GM21825 (cell line): Measurements from ENCODE around the gene SLC26A11.
A peak's percentile ranks its signal among the peaks of the same experiment; 100 is the strongest.
"Not testable (repeated sequence)": the region's sequence is repeated elsewhere in the genome, so short reads cannot be mapped to it uniquely, and the experiment has no call there.

Experiments
- ATAC-seq: cut with Tn5 transposase; IDR thresholded peaks from one replicate; pipeline ENCODE4 v1.9.1; 2021; ENCODE audit warnings: mild to moderate bottlenecking, moderate library complexity; ENCODE audit not compliant: unreplicated experiment

Gene SLC26A11

DNA sequence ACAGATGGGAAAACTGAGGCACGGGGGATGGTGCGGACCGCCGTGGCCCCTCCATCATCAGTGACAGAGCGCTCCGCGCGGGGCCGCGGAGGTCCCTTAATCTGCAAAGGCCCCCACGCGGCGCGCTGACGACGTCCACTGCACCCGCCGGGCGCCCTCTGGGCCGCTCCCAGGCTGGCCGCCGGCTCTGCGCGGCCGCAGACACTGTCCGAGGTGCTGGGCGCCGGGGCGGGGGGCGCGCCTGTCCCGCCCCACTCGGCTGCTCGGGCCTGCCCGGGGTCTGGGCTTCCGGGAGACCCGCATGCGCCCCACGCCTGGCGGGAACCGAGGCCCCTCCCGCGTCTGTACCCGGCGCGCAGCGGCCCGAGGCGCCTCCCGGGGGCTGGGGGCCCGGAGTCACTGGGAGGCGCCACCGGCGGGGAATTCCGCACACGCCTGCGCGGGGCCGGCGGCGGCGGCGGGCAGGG, 39.9 kb downstream of the SLC26A11 start:
- peak; percentile 29 for ATAC-seq

DNA sequence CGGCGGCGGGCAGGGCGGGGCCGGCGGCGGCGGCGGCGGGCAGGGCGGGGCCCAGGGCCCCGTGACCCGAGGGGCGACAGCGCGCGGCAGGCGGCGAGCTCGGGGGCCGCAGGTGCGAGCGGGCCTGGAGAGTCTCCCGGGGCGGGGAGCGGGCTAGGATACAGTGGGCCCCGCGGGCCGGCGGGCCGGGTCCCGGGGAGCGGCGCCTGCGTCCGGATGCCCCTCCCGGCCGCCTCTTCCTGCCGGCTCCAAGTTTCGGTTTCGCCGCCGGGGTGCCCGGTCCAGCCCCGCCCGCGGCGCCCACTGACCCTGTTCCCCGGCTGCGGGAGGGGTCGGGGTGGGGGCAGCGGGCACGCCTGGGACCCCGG, 40.5 kb downstream of the SLC26A11 start, which contains the start of gene RNF213:
Gene RNF213, plus strand, starts transcription at position 62 of the 368 bp plus-strand sequence. CDS start 2,830 bp downstream, outside the sequence.
- ATAC-seq: no peak

DNA sequence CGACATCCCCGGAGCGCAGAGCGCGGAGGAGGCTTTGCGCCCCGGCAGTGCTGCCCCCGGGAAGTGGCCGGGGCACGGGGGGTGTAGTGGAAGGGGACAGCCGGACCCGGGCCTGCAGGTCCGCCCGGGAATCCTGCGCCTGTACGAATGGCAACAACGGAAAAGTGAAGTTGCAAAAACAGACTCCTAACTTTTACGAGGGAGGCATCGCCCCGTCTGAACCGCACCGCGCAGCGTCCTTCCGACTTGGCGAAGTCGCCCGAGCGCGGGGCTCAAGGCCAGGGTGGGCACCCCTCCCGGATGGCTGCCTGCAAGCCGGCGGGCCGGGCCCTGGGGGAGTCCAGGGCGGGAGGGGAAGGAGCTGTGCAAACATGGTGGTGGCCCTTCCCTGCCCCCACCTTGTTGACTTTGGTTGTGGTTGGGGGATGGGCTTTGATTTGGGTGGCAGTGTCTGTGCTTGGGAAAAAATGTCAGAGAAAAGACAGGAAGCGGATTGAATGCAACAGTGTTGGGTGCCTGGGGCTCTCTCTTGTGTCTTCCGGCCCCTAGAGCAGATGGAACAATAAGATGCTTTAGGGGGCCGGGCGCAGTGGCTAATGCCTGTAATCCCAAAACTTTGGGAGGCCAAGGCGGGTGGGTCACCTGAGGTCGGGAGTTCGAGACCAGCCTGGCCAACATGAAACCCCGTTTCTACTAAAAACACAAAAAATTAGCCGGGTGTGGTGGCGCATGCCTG, 41.1 kb downstream of the SLC26A11 start:
- ATAC-seq: no peak

DNA sequence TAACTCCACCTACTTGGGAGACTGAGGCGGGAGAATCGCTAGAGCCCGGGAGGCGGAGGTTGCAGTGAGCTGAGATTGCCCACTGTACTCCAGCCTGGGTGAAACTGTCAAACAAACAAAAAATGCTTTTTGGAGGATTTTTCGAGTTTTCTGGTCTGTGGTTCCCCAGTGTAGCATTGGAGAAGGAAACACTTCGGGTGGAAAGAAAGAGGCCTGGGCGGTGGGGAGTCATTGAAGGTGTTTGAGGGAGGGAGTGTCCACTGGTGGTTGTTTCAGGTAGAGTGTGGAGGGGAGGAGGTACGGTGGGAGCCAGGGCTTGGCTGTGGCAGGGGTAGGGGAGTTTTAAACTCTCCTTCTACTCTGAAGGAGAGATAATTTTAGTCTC, 41.7 kb downstream of the SLC26A11 start:
- ATAC-seq: no peak

DNA sequence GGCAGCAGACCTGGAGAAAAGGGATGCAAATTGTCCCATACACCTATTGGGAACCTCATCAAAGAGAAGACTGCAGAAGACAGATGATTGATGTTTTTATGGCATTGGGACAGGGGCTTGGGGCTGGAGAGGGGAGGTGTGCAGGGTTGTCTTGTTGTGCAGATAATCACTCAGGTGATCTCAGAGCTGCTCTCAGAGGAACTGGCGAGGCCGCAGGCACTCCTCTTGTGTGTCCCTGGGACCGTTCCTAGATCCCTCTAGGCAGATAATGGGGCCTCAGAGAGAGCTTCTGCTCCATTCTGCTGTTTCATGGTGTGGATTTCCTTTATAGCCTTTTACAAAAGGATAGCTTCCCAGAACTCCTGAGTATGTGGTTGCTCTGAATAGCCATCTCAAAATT, 42.1 kb downstream of the SLC26A11 start:
- no peak for ATAC-seq

DNA sequence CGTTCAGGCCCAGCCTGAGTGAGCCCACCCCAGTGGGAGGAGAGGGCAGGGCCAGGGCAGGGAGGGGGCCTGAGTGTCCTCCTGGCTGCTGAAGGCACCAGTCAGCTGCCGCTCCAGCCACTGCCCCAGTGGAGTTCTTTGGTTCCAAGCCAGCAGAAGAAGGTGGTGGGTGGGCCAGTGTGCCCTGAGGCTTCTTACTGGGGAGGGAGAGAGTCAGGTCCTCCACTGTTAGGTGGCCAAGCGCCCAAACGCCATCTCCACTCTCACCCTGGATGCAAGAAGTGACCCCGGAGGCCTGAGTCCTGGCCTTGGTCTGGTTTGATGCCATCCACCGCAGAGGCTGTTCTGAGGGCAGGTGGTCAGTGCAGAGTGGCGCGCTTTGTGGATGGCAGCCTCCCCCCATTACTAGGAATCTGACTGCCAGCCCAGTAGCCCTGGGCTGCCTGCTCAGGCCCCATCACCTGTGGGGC, 42.6 kb downstream of the SLC26A11 start:
- ATAC-seq: no peak

DNA sequence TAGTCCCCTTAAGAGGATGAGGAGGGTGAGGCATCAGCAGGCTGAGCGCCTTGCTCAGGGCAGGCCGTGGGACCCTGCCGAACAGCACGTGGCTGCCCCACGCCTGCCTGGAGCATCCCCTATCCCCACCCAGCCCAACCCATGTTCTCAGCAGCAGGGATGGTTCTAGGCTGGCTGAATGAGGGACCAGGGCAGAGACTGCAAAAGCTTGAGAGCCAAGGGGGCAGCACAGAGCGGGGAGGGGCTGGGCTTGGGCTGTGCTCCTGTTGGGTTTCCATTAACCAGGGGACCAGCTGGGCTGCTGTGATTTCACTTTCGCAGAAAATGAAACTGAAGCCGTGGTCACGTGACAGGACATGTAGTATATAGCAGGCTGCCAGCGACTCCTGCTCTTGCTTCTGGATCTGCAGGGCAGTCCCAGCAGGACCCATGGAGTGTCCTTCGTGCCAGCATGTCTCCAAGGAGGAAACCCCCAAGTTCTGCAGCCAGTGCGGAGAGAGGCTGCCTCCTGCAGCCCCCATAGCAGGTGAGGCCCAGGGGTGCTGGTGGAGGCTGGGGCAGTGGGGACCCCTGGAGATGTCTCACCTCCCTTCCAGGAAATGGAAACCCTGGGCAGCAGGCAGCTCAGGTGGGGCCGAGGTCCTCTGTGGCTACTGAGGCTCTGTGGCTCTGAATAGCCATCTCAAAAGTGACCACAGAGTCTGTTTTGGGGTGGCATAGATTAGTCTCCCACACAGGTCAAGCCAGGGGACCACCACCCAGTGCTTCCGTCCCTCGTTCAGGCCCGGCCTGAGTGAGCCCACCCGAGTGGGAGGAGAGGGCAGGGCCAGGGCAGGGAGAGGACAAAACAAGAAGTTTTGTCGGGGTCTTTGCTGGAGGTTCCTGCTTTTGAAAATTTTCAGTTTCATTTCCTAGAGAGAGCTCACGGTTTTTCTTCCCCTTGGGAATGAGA, 43.3 kb downstream of the SLC26A11 start:
- peak; percentile 34 for ATAC-seq

DNA sequence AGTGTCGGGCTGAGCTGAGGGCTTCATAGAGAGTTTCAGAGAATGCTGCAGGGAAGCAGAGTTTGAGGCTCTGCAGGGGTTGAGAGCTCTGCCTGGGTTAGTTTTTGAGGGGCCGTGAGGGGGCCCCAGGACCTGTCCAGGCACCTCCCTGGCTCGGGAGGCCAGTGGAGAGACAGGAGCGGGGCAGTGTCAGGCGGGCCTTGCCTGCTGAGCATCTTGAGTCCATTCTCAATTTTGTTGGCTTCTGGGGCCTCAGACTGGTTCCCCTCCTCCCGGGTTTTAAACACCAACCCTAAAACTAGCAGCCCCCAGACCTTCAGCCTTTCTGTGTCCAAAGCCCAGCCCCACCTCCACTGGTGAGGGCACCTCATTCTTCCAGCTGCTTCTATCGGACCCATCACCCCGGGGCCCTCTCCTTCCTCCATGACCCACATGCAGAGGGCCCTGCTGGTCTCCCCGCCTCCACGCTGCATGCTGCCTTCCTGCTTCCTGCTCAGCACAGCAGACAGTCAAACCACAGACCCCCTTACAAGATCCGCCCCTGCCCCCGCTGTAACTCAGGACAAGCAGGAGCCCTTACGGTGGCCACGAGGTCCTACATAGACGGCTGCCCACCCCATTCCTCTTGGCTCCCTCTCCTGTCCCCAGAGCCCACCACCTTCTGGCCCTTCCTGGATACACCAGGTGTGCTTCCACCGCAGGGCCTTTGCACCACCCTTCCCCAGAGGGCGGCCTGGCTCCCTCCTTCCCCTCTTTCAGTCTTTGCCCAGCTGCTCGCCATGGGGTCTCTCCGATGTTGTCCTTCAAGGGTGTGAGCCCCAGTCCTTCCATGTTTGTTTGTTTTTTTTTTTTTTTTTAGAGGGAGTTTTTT, 44.2 kb downstream of the SLC26A11 start:
- ATAC-seq: no peak

DNA sequence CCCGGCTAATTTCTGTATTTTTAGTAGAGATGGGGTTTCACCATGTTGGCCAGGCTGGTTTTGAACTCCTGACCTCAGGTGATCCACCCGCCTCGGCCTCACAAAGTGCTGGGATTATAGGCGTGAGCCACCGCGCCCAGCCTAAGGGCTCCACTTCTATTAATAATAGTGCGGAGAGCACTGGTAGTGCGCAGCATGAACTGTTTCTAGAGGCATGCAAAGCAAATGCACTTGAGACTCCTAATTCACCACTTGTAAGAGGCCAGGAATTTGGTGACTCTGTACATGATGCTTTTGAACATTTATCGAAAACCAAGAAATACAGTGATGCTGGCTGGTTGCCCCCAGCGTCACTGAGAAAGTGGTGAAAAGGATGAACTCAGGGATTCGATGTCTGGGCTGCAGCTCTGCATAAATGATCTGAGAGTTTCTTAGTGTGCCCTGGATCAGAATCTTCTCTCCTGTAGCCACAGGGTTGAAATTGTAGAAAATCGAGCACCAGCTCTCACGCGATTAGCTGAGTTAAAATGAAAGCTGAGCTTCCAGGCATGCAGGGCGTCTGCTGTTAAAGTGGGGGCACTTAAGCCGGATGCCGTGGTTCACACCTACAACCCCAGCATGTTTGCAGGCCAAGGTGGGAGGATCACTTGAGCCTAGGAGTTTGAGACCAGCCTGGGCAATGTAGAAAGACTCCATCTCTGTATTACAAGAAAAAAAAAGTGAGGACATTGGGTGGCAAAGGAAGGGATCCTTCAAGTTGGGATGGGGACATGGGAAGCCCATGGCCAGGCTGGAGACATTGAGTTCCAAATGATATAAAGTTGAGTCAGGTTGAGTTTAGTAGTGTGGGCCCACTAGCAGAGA, 45.2 kb downstream of the SLC26A11 start:
- ATAC-seq: no peak

DNA sequence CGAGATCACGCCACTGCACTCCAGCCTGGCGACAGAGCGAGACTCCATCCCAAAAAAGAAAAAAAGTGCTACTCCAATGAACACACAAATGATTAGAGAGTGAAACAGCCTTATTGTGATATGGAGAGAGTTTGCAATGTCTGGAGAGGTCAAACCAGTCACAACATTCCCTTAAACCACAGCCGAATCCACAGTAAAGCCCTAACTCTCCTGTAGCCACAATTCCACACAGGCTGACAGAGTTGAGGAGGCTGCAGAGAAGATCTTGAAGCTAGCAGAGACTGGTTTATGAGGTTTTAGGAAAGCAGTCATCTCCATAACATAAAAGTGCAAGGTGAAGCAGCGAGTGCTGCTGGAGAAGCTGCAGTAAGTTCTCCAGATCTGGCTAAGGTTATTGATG, 47.2 kb downstream of the SLC26A11 start:
- no peak for ATAC-seq

DNA sequence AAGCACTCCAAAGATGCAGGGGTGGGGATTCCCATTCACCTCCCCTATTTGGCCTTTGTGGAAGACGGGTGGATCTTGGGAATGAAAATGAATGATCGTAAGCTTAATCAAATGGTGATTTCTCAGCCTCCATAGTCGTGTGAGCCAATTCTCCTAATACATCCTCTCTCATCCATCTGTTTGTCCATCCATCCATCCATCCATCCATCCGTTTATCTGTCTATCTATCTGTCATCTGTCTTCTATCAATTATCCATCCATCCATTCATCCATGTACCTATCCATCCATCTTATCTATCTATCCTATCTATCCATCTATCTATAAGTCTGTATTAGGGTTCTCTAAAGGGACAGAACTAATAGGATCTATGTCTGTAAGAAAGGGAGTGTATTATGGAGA, 48.2 kb downstream of the SLC26A11 start:
- no peak for ATAC-seq

DNA sequence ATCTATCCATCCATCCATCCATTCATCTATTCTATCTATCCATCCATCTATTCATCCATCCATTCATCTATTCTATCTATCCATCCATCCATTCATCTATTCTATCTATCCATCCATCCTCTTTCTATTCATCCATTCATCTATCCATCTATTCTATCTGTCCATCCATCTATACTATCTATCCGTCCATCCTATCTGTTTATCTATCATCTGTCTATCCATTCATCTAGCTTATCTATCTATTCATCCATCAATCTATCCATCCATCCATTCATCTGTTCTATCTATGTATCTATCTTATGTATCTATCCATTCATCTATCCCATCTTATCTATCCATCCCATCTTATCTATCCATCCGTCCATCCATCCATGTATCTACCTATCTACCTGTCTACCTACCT, 49.2 kb downstream of the SLC26A11 start:
- no peak for ATAC-seq

DNA sequence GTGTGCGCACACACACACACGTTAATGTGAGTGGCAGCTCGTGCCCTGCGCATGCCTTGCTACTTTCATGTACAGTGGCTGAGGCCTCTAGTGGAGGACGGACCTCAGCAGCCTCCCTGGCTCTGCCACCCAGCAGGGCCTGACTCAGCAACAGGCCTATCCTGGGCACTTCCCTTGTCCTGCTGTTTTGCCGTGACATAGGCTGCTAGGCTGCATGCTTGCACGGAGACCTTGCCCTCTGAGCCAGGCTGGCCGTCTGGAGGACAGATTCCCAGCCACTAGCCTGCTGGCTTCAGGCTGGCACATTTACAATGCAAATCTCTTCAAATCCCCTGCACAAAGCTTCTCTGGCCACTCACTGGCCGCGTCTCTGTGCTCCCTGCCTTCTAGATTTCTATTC, 49.9 kb downstream of the SLC26A11 start:
- ATAC-seq: no peak

DNA sequence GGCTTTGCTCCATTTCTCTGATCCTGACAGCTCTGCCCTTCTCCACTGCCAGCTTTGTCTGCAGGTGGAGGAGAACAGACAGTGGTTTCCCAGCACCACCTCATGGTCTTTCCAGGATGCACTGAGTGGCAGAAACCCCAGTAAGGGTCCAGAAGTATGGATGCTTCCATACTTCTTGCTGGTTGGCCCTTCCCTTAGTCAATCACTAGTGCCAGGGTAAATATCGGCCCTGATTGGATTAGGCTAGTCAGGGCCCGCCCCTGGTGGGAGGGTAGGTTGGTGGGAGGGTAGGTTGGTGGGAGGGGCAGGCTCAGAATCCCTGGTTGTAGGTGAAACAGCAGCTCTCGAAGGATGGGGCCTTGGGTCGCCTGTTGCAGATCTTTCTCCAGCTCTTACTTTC, 50.6 kb downstream of the SLC26A11 start:
- no peak for ATAC-seq

DNA sequence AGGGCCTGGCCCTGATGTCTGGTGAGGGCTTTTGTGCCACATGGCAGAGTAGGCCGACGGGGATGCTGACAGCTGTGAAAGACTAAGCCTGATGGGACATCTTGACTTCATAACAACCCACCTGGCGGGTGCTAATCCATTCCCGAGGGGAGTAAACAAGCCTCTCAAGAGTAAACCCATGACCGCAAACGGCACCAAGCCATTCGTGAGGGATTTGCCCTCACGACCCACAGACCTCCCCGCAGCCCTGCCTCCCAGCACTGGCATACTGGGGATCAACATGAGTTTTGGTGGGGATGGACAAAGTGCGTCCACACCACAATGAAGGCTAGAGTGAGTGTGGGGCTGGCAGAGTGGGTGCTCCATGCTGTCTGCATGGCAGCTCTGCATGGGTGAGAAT, 52.1 kb downstream of the SLC26A11 start:
- no peak for ATAC-seq

DNA sequence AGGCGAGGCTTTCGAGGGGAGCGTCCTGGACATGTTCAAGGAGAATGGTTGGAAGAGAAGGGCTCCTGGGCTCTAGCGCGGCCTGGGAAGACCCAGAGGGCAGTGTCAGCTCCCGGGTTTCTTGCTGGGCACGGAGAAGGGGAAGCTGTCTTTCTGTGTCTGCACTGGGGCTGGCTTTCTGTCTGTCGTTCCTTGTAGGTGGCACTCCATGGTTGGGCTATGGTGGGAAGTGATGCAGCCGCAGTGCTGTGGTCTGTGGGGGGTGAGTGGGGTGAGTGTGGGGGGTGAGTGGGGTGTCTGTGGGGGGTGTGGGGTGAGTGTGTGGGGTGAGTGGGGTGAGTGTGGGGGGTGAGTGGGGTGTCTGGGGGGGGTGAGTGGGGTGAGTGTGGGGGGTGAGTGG, 54.1 kb downstream of the SLC26A11 start:
- no peak for ATAC-seq

DNA sequence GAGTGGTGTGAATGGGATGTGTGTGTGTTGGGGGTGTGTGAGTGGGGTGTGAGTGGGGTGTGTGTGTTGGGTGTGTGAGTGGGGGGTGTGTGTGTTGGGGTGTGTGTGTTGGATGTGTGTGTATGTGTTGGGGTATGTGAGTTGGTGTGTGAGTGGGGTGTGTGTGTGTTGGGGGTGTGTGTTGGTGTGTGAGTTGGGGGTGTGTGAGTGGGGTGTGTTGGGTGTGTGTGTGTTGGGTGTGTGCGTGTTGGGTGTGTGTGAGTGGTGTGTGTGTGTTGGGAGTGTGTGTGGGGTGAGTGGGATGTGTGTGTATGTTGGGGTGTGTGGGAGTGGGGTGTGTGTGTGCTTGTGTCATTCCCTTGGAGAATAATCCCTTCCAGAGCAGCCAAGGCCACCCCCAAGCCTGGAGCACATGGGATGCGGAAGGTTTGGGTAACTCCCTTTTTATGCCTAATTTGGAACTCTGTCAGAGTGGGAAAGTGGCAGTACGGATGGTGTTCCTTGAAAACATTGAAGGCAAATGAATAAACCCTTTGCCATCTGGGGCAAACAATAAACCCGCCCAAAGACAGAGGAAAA, 54.7 kb downstream of the SLC26A11 start:
- no peak for ATAC-seq

DNA sequence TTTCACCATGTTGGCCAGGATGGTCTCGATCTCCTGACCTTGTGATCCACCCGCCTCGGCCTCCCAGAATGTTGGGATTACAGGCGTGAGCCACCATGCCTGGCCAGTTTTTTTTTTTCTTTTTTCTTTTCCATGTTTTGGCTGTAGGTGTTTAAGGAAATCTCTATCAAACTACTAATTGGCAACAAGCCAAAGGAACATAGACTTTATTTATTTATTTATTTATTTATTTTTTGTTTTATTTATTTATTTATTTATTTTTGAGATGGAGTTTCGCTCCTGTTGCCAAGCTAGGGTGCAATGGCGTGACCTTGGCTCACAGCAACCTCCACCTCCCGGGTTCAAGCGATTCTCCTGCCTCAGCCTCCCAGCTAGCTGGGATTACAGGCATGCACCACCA, 55.6 kb downstream of the SLC26A11 start:
- ATAC-seq: not testable (repeated sequence)
